HG03103 (cell line): ENCODE data around the gene PITPNB.

ENCODE experiments used
- ATAC-seq: cut with Tn5 transposase; IDR thresholded peaks from one replicate; pipeline ENCODE4 v1.9.1; 2021; ENCODE audit warnings: low read depth; ENCODE audit not compliant: unreplicated experiment

PITPNB gene

GRCh38 chr22:27805841-27806240 lies 113.2 kb downstream of the PITPNB start:
- no peak for ATAC-seq

- no peak for ATAC-seq
These were observed 114.4 kb downstream of the PITPNB start for GRCh38 chr22:27804470-27805297.

- no peak for ATAC-seq
These were observed 115.1 kb downstream of the PITPNB start for GRCh38 chr22:27803841-27804415.

GRCh38 chr22:27802346-27803073 lies 116.5 kb downstream of the PITPNB start:
- ATAC-seq, result no peak
